Measurements from ENCODE around the gene TAF1B. TPM values are rescaled to one million over a fixed set of nuclear protein-coding genes. Genes with fewer than 3 reads are reported as not detected.

Gene TAF1B
- total RNA-seq, 6 experiments from 2014 or later, result 17.3 to 24.0 (median 22.3) TPM

- no peak for TF ChIP-seq CTCF (IDR thresholded peaks at IDR 0.05)
- Mint-ChIP-seq H3K4me1 (ENCODE audit: low read depth) (peaks cover 14% of the 10 kb centered on the region), H3K9me3 (peaks cover 9% of the 10 kb centered on the region), H3K27me3 (ENCODE audit: insufficient read depth) (peaks cover 2% of the 10 kb centered on the region), H3K27ac (no peak overlapping the region), H3K4me3 (no peak overlapping the region), H3K36me3 (ENCODE audit: low read depth) (peaks cover 31% of the 10 kb centered on the region)
- DNase-seq, result no peak
Measured at GRCh38 chr2:9892236-9892635, 49.0 kb downstream of the TAF1B start.

- H3K4me1 Mint-ChIP-seq (ENCODE audit: low read depth), result peaks cover 31% of the 10 kb centered on the region
- peak overlapping the region; percentile 28; the same call in 1 of the 2 replicates for H3K4me3 Mint-ChIP-seq
- no peak for TF ChIP-seq CTCF (IDR thresholded peaks at IDR 0.05)
- H3K27me3 Mint-ChIP-seq (ENCODE audit: insufficient read depth), result no peaks in the 10 kb centered on the region; the same call in 1 of the 2 replicates
- no peak for DNase-seq
- H3K27ac Mint-ChIP-seq, result peak overlapping the region; percentile 75
- no peaks in the 10 kb centered on the region for H3K9me3 Mint-ChIP-seq
- peaks cover 6% of the 10 kb centered on the region; the same call in 1 of the 2 replicates for H3K36me3 Mint-ChIP-seq (ENCODE audit: low read depth)
Measured at GRCh38 chr2:9895669-9896590, 52.7 kb downstream of the TAF1B start.

GRCh38 chr2:9897331-9897737 lies 54.1 kb downstream of the TAF1B start:
- DNase-seq, result peak; percentile 88
- peak overlapping the region; percentile 65 for H3K4me3 Mint-ChIP-seq
- TF ChIP-seq CTCF (IDR thresholded peaks at IDR 0.05), result no peak
- peaks cover 31% of the 10 kb centered on the region for H3K4me1 Mint-ChIP-seq (ENCODE audit: low read depth)
- no peaks in the 10 kb centered on the region for H3K9me3 Mint-ChIP-seq
- H3K27ac Mint-ChIP-seq, result peak overlapping the region; percentile 75
- H3K36me3 Mint-ChIP-seq (ENCODE audit: low read depth), result peaks cover 3% of the 10 kb centered on the region; the same call in 1 of the 2 replicates
- no peaks in the 10 kb centered on the region; the same call in 1 of the 2 replicates for H3K27me3 Mint-ChIP-seq (ENCODE audit: insufficient read depth)

- H3K27me3 Mint-ChIP-seq (ENCODE audit: insufficient read depth), result no peaks in the 10 kb centered on the region; the same call in 1 of the 2 replicates
- peak overlapping the region; percentile 65 for H3K4me3 Mint-ChIP-seq
- DNase-seq, result no peak
- no peaks in the 10 kb centered on the region for H3K36me3 Mint-ChIP-seq (ENCODE audit: low read depth)
- peak overlapping the region; percentile 75 for H3K27ac Mint-ChIP-seq
- H3K4me1 Mint-ChIP-seq (ENCODE audit: low read depth), result peaks cover 31% of the 10 kb centered on the region
- H3K9me3 Mint-ChIP-seq, result no peaks in the 10 kb centered on the region
- no peak for TF ChIP-seq CTCF (IDR thresholded peaks at IDR 0.05)
Measured at GRCh38 chr2:9897846-9898245, 54.6 kb downstream of the TAF1B start.

GRCh38 chr2:9905413-9905812 lies 62.1 kb downstream of the TAF1B start:
- DNase-seq, result no peak
- Mint-ChIP-seq H3K27me3 (ENCODE audit: insufficient read depth) (no peaks in the 10 kb centered on the region), H3K4me3 (no peak overlapping the region), H3K36me3 (ENCODE audit: low read depth) (no peaks in the 10 kb centered on the region; the same call in 1 of the 2 replicates), H3K9me3 (no peaks in the 10 kb centered on the region), H3K27ac (no peak overlapping the region), H3K4me1 (ENCODE audit: low read depth) (peaks cover 12% of the 10 kb centered on the region)
- TF ChIP-seq CTCF (IDR thresholded peaks at IDR 0.05), result no peak

All from HFFc6 (cell line).